Bronchial epithelial cell (primary cell): ENCODE data around the gene GINS1. TPM values are rescaled to one million over a fixed set of nuclear protein-coding genes. Genes with fewer than 3 reads are reported as not detected.

Experiments used
- DNase-seq: peaks from one replicate; pipeline ENCODE4 v3.0.0-alpha.2; 2010; ENCODE audit warnings: low read depth
- FAIRE-seq: peaks from 2 replicates; lab custom pipeline; 2011; peaks lifted over from hg19 to GRCh38; lab: Jason Lieb, UNC
- H3K27me3 ChIP-seq: 2 replicates; pipeline ENCODE4 v1.5.1; 2011; ENCODE audit warnings: low read length; ENCODE audit not compliant: control insufficient read depth, insufficient read depth
- H3K36me3 ChIP-seq: 2 replicates; pipeline ENCODE4 v1.5.1; 2011; ENCODE audit warnings: low read length; ENCODE audit not compliant: control insufficient read depth, insufficient read depth
- H3K4me3 ChIP-seq: 2 replicates; pipeline ENCODE4 v1.5.1; 2011; ENCODE audit warnings: mild to moderate bottlenecking, low read depth, low read length, control low read depth
- CTCF ChIP-seq: IDR thresholded peaks from 2 replicates; pipeline ENCODE4 v1.5.1; 2011; ENCODE audit warnings: mild to moderate bottlenecking, moderate library complexity, low read length, control low read depth, inconsistent platforms; ENCODE audit not compliant: insufficient read depth, severe bottlenecking
- total RNA-seq: library from RNA; depleted of rRNA; stranded (reverse); fragments of >200 nt; gene quantifications from 2 replicates; pipeline ENCODE4 v1.2.1, GENCODE V29; 2014

Gene GINS1
- total RNA-seq, 1 donor from 2014 or later, result 1.1 TPM

GRCh38 chr20:25460566-25461280 lies 53.2 kb downstream of the GINS1 start:
- DNase-seq, result no peak
- no peak for TF ChIP-seq CTCF
- Histone ChIP-seq H3K4me3 (no peak overlapping the region), H3K27me3 (no peaks in the 10 kb centered on the region), H3K36me3 (no peaks in the 10 kb centered on the region)
- no peak for FAIRE-seq

GRCh38 chr20:25461281-25461650 lies 53.8 kb downstream of the GINS1 start:
- Histone ChIP-seq H3K4me3 (no peak overlapping the region), H3K27me3 (no peaks in the 10 kb centered on the region), H3K36me3 (no peaks in the 10 kb centered on the region)
- DNase-seq, result no peak
- TF ChIP-seq CTCF, result no peak
- FAIRE-seq, result no peak

- Histone ChIP-seq H3K27me3 (no peaks in the 10 kb centered on the region), H3K36me3 (no peaks in the 10 kb centered on the region), H3K4me3 (no peak overlapping the region)
- peak; percentile 70 for FAIRE-seq
- TF ChIP-seq CTCF, result no peak
- no peak for DNase-seq
Measured at GRCh38 chr20:25461786-25462545, 54.5 kb downstream of the GINS1 start.

- DNase-seq (no peak), FAIRE-seq (peak; percentile 18)
- Histone ChIP-seq H3K27me3 (no peaks in the 10 kb centered on the region), H3K4me3 (no peak overlapping the region), H3K36me3 (no peaks in the 10 kb centered on the region)
- no peak for TF ChIP-seq CTCF
Measured at GRCh38 chr20:25464501-25465242, 57.2 kb downstream of the GINS1 start.

GRCh38 chr20:25465243-25466135 lies 58.0 kb downstream of the GINS1 start:
- Histone ChIP-seq H3K4me3 (no peak overlapping the region), H3K27me3 (no peaks in the 10 kb centered on the region), H3K36me3 (no peaks in the 10 kb centered on the region)
- no peak for FAIRE-seq
- no peak for DNase-seq
- no peak for TF ChIP-seq CTCF
